ENCODE results near the gene EREG.

- TF ChIP-seq, protein P1, sequence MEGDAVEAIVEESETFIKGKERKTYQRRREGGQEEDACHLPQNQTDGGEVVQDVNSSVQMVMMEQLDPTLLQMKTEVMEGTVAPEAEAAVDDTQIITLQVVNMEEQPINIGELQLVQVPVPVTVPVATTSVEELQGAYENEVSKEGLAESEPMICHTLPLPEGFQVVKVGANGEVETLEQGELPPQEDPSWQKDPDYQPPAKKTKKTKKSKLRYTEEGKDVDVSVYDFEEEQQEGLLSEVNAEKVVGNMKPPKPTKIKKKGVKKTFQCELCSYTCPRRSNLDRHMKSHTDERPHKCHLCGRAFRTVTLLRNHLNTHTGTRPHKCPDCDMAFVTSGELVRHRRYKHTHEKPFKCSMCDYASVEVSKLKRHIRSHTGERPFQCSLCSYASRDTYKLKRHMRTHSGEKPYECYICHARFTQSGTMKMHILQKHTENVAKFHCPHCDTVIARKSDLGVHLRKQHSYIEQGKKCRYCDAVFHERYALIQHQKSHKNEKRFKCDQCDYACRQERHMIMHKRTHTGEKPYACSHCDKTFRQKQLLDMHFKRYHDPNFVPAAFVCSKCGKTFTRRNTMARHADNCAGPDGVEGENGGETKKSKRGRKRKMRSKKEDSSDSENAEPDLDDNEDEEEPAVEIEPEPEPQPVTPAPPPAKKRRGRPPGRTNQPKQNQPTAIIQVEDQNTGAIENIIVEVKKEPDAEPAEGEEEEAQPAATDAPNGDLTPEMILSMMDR (conservative IDR thresholded peaks at IDR 0.05; ENCODE audit: low read length), result no peak
- TF ChIP-seq EZH2phosphoT487 (IDR thresholded peaks at IDR 0.05; ENCODE audit: borderline replicate concordance, low read depth, low read length), result no peak
These were observed 11.0 kb downstream of the EREG start for GRCh38 chr4:74375824-74376426.
